Gastroesophageal sphincter (tissue), 3 donors: ENCODE results near the gene IFRD1.

Experiments
- CTCF ChIP-seq, 4 experiments: fragments of 200-600 bp in 2 of 4; fragments of 450-650 bp in 2 of 4; sonication (generic) in 1 of 4; IDR thresholded peaks; one replicate each; pipeline ENCODE4 v1.5.1; 2017 to 2019; ENCODE audit warnings: antibody characterized with exemption in 4 of 4, mild to moderate bottlenecking in 2 of 4, moderate library complexity in 2 of 4
- EP300 ChIP-seq: sonication (generic); formaldehyde crosslinking; IDR thresholded peaks from one replicate; pipeline ENCODE4 v1.6.1; 2017; ENCODE audit warnings: antibody characterized with exemption, mild to moderate bottlenecking
- POLR2A ChIP-seq, 2 donors: fragments of 450-650 bp; IDR thresholded peaks; one replicate each; pipeline ENCODE4 v1.6.1; 2017; ENCODE audit warnings: antibody characterized with exemption in 2 of 2, mild to moderate bottlenecking in 2 of 2, moderate library complexity in 1 of 2
- POLR2AphosphoS5 ChIP-seq: sonication (generic); formaldehyde crosslinking; IDR thresholded peaks from one replicate; pipeline ENCODE4 v1.6.1; 2017; ENCODE audit warnings: antibody characterized with exemption

- TF ChIP-seq CTCF (IDR thresholded peaks at IDR 0.05) (no peak), POLR2AphosphoS5 (no peak), POLR2A (IDR thresholded peaks at IDR 0.05) (no peak), EP300 (no peak)
Observed at GRCh38 chr7:112521942-112522341, 71.7 kb downstream of the IFRD1 start.
